CD4-positive, alpha-beta T cell treated with Interleukin-17A for 4 hours (primary cell): Measurements from ENCODE around the gene EEF2.
"Not testable (repeated sequence)": the region's sequence is repeated elsewhere in the genome, so short reads cannot be mapped to it uniquely, and the experiment has no call there.

ENCODE experiments used
- DNase-seq: peaks from one replicate; pipeline ENCODE4 v3.0.0-alpha.2; 2020; ENCODE audit warnings: mixed read lengths

EEF2 gene

GRCh38 chr19:4014541-4015491 is 29.6 kb upstream of the EEF2 start:
- peak; percentile 49 for DNase-seq

- DNase-seq = no peak
These were observed 28.8 kb upstream of the EEF2 start for GRCh38 chr19:4013886-4014540.

GRCh38 chr19:4012975-4013634 is 27.8 kb upstream of the EEF2 start:
- no peak for DNase-seq

- no peak for DNase-seq
These were observed 27.1 kb upstream of the EEF2 start for GRCh38 chr19:4012092-4012974.

GRCh38 chr19:4011430-4011829 is 26.2 kb upstream of the EEF2 start:
- DNase-seq = not testable (repeated sequence)

GRCh38 chr19:4010808-4011110 is 25.5 kb upstream of the EEF2 start:
- DNase-seq = no peak

- no peak for DNase-seq
These were observed 24.9 kb upstream of the EEF2 start for GRCh38 chr19:4009990-4010807.

- DNase-seq = peak; percentile 43
These were observed 22.7 kb upstream of the EEF2 start for GRCh38 chr19:4007836-4008539.

GRCh38 chr19:4007021-4007835 is 22.0 kb upstream of the EEF2 start, which contains the start of gene PIAS4:
TSS of gene PIAS4 (plus strand) at chr19:4007736. CDS start at chr19:4007761, 25 bp downstream.
- peak; percentile 99 for DNase-seq

- not testable (repeated sequence) for DNase-seq
These were observed 20.2 kb upstream of the EEF2 start for GRCh38 chr19:4005436-4005835.

GRCh38 chr19:4000798-4001197 is 15.5 kb upstream of the EEF2 start:
- not testable (repeated sequence) for DNase-seq

GRCh38 chr19:3998667-3999412 is 13.6 kb upstream of the EEF2 start:
- DNase-seq = not testable (repeated sequence)

- DNase-seq = no peak
These were observed 10.3 kb upstream of the EEF2 start for GRCh38 chr19:3995607-3996006.

GRCh38 chr19:3990815-3991117 is 5.5 kb upstream of the EEF2 start:
- no peak for DNase-seq

GRCh38 chr19:3987619-3988371 is 2.5 kb upstream of the EEF2 start:
- DNase-seq = peak; percentile 93

- peak; percentile 77 for DNase-seq
These were observed 1.2 kb upstream of the EEF2 start for GRCh38 chr19:3986260-3987041.

- no peak for DNase-seq
These were observed 488 bp upstream of the EEF2 start for GRCh38 chr19:3985643-3986259.

- no peak for DNase-seq
These were observed 717 bp downstream of the EEF2 start for GRCh38 chr19:3984584-3984907.
